Measurements from ENCODE around the gene VAV3. TPM values are rescaled to one million over a fixed set of nuclear protein-coding genes. Genes with fewer than 3 reads are reported as not detected.

The VAV3 gene
- total RNA-seq, 1 donor from 2014 or later, result 0.12 TPM

GRCh38 chr1:107640207-107640606 is 324.8 kb downstream of the VAV3 start:
- H3K27ac Mint-ChIP-seq (ENCODE audit: unreplicated experiment), result no peak overlapping the region
- H3K4me1 Mint-ChIP-seq (ENCODE audit: low read depth), result no peaks in the 10 kb centered on the region
- H3K36me3 Mint-ChIP-seq (ENCODE audit: low read depth), result no peaks in the 10 kb centered on the region
- no peak for DNase-seq (ENCODE audit: low spot score)
- no peak overlapping the region for H3K4me3 Mint-ChIP-seq (ENCODE audit: unreplicated experiment)
- no peak for TF ChIP-seq CTCF (IDR thresholded peaks at IDR 0.05)
- H3K27me3 Mint-ChIP-seq (ENCODE audit: low read depth), result peaks cover 9% of the 10 kb centered on the region
- no peaks in the 10 kb centered on the region for H3K9me3 Mint-ChIP-seq (ENCODE audit: low read depth)

- H3K9me3 Mint-ChIP-seq (ENCODE audit: low read depth), result no peaks in the 10 kb centered on the region
- DNase-seq (ENCODE audit: low spot score), result no peak
- H3K36me3 Mint-ChIP-seq (ENCODE audit: low read depth), result no peaks in the 10 kb centered on the region
- no peak overlapping the region for H3K27ac Mint-ChIP-seq (ENCODE audit: unreplicated experiment)
- H3K4me3 Mint-ChIP-seq (ENCODE audit: unreplicated experiment), result no peak overlapping the region
- peaks cover 9% of the 10 kb centered on the region for H3K27me3 Mint-ChIP-seq (ENCODE audit: low read depth)
- no peaks in the 10 kb centered on the region for H3K4me1 Mint-ChIP-seq (ENCODE audit: low read depth)
- TF ChIP-seq CTCF (IDR thresholded peaks at IDR 0.05), result no peak
These were observed 327.9 kb downstream of the VAV3 start for GRCh38 chr1:107637101-107637500.

- Mint-ChIP-seq H3K36me3 (ENCODE audit: low read depth) (no peaks in the 10 kb centered on the region), H3K4me3 (ENCODE audit: unreplicated experiment) (no peak overlapping the region), H3K27ac (ENCODE audit: unreplicated experiment) (no peak overlapping the region), H3K9me3 (ENCODE audit: low read depth) (no peaks in the 10 kb centered on the region), H3K4me1 (ENCODE audit: low read depth) (no peaks in the 10 kb centered on the region), H3K27me3 (ENCODE audit: low read depth) (no peaks in the 10 kb centered on the region)
- no peak for TF ChIP-seq CTCF (IDR thresholded peaks at IDR 0.05)
- no peak for DNase-seq (ENCODE audit: low spot score)
These were observed 331.4 kb downstream of the VAV3 start for GRCh38 chr1:107633596-107633995.

- Mint-ChIP-seq H3K4me1 (ENCODE audit: low read depth) (no peaks in the 10 kb centered on the region), H3K9me3 (ENCODE audit: low read depth) (no peaks in the 10 kb centered on the region), H3K4me3 (ENCODE audit: unreplicated experiment) (no peak overlapping the region), H3K36me3 (ENCODE audit: low read depth) (no peaks in the 10 kb centered on the region), H3K27me3 (ENCODE audit: low read depth) (peaks cover 3% of the 10 kb centered on the region), H3K27ac (ENCODE audit: unreplicated experiment) (no peak overlapping the region)
- no peak for TF ChIP-seq CTCF (IDR thresholded peaks at IDR 0.05)
- no peak for DNase-seq (ENCODE audit: low spot score)
These were observed 338.7 kb downstream of the VAV3 start for GRCh38 chr1:107626073-107626796.

- H3K4me3 Mint-ChIP-seq (ENCODE audit: unreplicated experiment), result no peak overlapping the region
- DNase-seq (ENCODE audit: low spot score), result no peak
- TF ChIP-seq CTCF (IDR thresholded peaks at IDR 0.05), result no peak
- no peak overlapping the region for H3K27ac Mint-ChIP-seq (ENCODE audit: unreplicated experiment)
- H3K9me3 Mint-ChIP-seq (ENCODE audit: low read depth), result no peaks in the 10 kb centered on the region
- H3K27me3 Mint-ChIP-seq (ENCODE audit: low read depth), result peaks cover 6% of the 10 kb centered on the region
- H3K36me3 Mint-ChIP-seq (ENCODE audit: low read depth), result no peaks in the 10 kb centered on the region
- H3K4me1 Mint-ChIP-seq (ENCODE audit: low read depth), result no peaks in the 10 kb centered on the region
These were observed 339.5 kb downstream of the VAV3 start for GRCh38 chr1:107625405-107626029.
